ENCODE measurements around the gene FIGN. TPM values are rescaled to one million over a fixed set of nuclear protein-coding genes. Genes with fewer than 3 reads are reported as not detected.
A peak's percentile ranks its signal among the peaks of the same experiment; 100 is the strongest.

The FIGN gene
- total RNA-seq, 4 donors from 2014 or later, result 1.8 to 3.1 (median 2.8) TPM

DNA sequence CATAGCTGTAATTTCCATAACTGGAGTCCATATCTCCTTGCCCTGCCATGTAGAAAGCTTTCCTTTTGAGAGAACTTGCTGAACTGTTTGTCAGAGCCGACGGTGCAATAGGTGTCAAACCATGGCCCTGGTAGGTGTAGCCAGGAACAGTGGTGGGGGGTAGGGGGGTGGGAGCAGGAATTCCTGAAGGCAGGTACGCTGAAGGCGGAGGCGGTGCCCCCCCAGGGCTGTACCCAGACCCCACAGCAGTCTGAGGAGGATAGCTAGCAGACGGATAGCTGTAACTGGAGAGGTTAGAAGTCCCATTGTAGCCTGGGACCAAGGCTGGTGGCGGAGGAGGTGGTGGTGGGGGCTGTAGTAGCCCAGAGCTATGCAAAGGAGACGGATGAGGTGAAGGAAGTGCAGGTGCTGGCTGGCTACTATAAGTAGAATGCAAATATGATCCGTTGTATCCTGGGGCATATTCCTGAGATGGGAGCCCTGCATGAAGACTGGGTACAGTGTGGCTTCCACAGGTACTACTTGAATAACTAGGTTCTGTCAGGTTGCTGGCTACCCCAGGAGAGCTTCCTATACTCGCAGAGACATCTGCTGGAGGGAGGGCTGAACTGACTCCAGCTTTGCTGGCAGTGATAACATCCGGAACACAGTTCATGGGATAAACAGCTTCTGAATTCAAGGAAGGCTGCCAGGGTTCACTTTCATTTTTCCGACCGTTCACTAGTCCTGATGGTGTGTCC is 124.8 kb downstream of the FIGN start:
- Histone ChIP-seq H3K9me3 (no peaks in the 10 kb centered on the region), H3K27ac (no peak overlapping the region), H3K4me3 (replicated peaks in 1 of 3) (no peak overlapping the region), H3K36me3 (no peaks in the 10 kb centered on the region), H3K27me3 (no peaks in the 10 kb centered on the region), H3K4me1 (no peaks in the 10 kb centered on the region)
- intact Hi-C loops (cut with DNase I), result no loop called here
- TF ChIP-seq POLR2A (IDR thresholded peaks at IDR 0.05), result no peak
- TF ChIP-seq CTCF (IDR thresholded peaks at IDR 0.05), result peak in 1 of 6 experiments; percentile 23
- WGBS, 2 donors, result 92 to 93% methylated on average over 13 of the region's 13 CpGs
- DNase-seq, result no peak

- Histone ChIP-seq H3K4me1 (no peaks in the 10 kb centered on the region), H3K4me3 (replicated peaks in 1 of 3) (no peak overlapping the region), H3K27ac (no peak overlapping the region), H3K27me3 (no peaks in the 10 kb centered on the region), H3K36me3 (no peaks in the 10 kb centered on the region), H3K9me3 (no peaks in the 10 kb centered on the region)
- no peak for DNase-seq
- intact Hi-C loops (cut with DNase I), result no loop called here
- TF ChIP-seq POLR2A (IDR thresholded peaks at IDR 0.05) (no peak), CTCF (IDR thresholded peaks at IDR 0.05) (no peak)
Measured at GRCh38 chr2:163607630-163608029, 128.2 kb downstream of the FIGN start.

DNA sequence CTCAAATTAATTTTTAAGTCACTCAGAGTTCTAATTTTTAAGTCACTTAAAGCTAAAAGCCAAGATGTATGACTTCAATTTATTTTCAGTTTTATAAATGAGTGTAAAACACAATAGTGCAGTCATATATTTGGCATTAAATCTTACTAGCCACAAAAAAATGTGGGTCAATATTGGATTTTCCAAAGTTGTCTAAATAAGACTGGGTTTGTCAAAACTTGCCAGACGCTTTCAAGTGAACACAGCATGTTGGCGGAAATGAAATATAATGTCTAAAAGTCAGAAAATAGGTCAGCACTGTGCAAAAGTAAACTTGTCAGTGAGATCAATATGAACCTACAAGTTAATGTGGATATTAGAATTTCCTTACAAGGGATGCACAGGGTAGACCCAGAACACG is 128.9 kb downstream of the FIGN start:
- H3K4me1 ChIP-seq, result no peaks in the 10 kb centered on the region
- intact Hi-C loops (cut with DNase I), result no loop called here
- H3K9me3 ChIP-seq, result no peaks in the 10 kb centered on the region
- 94% methylated on average over 3 of the region's 3 CpGs for WGBS, 2 donors
- H3K27me3 ChIP-seq, result no peaks in the 10 kb centered on the region
- TF ChIP-seq POLR2A (IDR thresholded peaks at IDR 0.05), result no peak
- TF ChIP-seq CTCF (IDR thresholded peaks at IDR 0.05), result no peak
- H3K4me3 ChIP-seq (replicated peaks in 1 of 3), result no peak overlapping the region
- no peak for DNase-seq
- no peaks in the 10 kb centered on the region for H3K36me3 ChIP-seq
- no peak overlapping the region for H3K27ac ChIP-seq

DNA sequence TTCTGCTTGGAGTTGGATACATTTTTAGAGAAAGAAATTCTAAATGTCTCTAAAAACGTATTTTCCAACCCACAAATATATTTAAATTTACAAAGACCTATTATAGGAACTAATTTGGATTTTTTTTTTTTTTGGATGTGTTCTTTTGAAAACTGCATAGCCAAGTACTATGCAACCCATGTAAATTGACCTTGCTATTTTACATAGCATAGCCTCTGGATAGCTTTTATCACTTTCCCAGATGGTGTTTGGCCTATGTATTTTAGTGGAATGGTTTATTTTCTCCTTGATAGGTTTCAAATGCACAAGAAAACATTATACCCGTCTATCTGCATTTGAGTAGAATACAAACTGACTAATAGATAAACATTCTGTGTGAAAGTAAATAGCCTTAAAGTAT is 130.0 kb downstream of the FIGN start:
- no peak for DNase-seq
- TF ChIP-seq POLR2A (IDR thresholded peaks at IDR 0.05) (no peak), CTCF (IDR thresholded peaks at IDR 0.05) (no peak)
- Histone ChIP-seq H3K4me3 (replicated peaks in 1 of 3) (no peak overlapping the region), H3K27me3 (no peaks in the 10 kb centered on the region), H3K36me3 (no peaks in the 10 kb centered on the region), H3K4me1 (no peaks in the 10 kb centered on the region), H3K9me3 (no peaks in the 10 kb centered on the region), H3K27ac (no peak overlapping the region)
- WGBS, 2 donors, result 78 to 80% methylated on average over 2 of the region's 2 CpGs
- intact Hi-C loops (cut with DNase I), result no loop called here

GRCh38 chr2:163604941-163605555 is 130.8 kb downstream of the FIGN start:
- Histone ChIP-seq H3K27me3 (no peaks in the 10 kb centered on the region), H3K27ac (no peak overlapping the region), H3K9me3 (no peaks in the 10 kb centered on the region), H3K4me3 (replicated peaks in 1 of 3) (no peak overlapping the region), H3K4me1 (no peaks in the 10 kb centered on the region), H3K36me3 (no peaks in the 10 kb centered on the region)
- no peak for DNase-seq
- no peak for TF ChIP-seq CTCF (IDR thresholded peaks at IDR 0.05)
- no peak for TF ChIP-seq POLR2A (IDR thresholded peaks at IDR 0.05)
- 84% methylated on average over 4 of the region's 4 CpGs for WGBS, 2 donors
- intact Hi-C loops (cut with DNase I), result no loop called here
